Lung (tissue), 12 donors: ENCODE measurements around the gene HTR3A. TPM values are rescaled to one million over a fixed set of nuclear protein-coding genes. Genes with fewer than 3 reads are reported as not detected.

Experiments used
- ATAC-seq: fragments of 200-7000 bp; cut with Tn5 transposase; one replicate; pipeline ENCODE4 v1.9.1; 2020; ENCODE audit warnings: moderate number of reproducible peaks; ENCODE audit not compliant: insufficient read depth, low FRiP score
- DNase-seq, 3 donors: peaks; one replicate each; pipeline ENCODE4 v3.0.0-alpha.2; 2013 to 2017
- H3K27ac ChIP-seq, 2 donors: one replicate each; pipeline ENCODE4 v1.5.1; 2013; ENCODE audit warnings: mild to moderate bottlenecking in 2 of 2, moderate library complexity in 2 of 2, control low read depth in 1 of 2, inconsistent platforms in 1 of 2, low read depth in 1 of 2, low read length in 1 of 2
- H3K27me3 ChIP-seq, 3 donors: one replicate each; pipeline ENCODE4 v1.5.1; 2013; ENCODE audit warnings: low read length in 2 of 3; ENCODE audit not compliant: control insufficient read depth in 3 of 3, insufficient read depth in 3 of 3
- H3K36me3 ChIP-seq, 4 donors: one replicate each; pipeline ENCODE4 v1.5.1; 2013; ENCODE audit warnings: low read length in 4 of 4, mild to moderate bottlenecking in 1 of 4, moderate library complexity in 1 of 4; ENCODE audit not compliant: control insufficient read depth in 4 of 4, insufficient read depth in 4 of 4
- H3K4me1 ChIP-seq, 5 donors: one replicate each; pipeline ENCODE4 v1.5.1; 2013; ENCODE audit warnings: low read length in 5 of 5, mild to moderate bottlenecking in 2 of 5, moderate library complexity in 1 of 5; ENCODE audit not compliant: control insufficient read depth in 5 of 5, insufficient read depth in 5 of 5
- H3K4me3 ChIP-seq: one replicate; pipeline ENCODE4 v1.5.1; 2013; ENCODE audit warnings: mild to moderate bottlenecking, control low read depth, moderate library complexity
- H3K9ac ChIP-seq, 2 donors: one replicate each; pipeline ENCODE4 v1.5.1; 2013; ENCODE audit warnings: low read length in 2 of 2, control low read depth in 1 of 2; ENCODE audit not compliant: insufficient read depth in 1 of 2
- H3K9me3 ChIP-seq, 4 donors: one replicate each; pipeline ENCODE4 v1.5.1; 2013; ENCODE audit warnings: low read length in 3 of 4, mild to moderate bottlenecking in 1 of 4, moderate library complexity in 1 of 4; ENCODE audit not compliant: control insufficient read depth in 4 of 4, insufficient read depth in 3 of 4
- WGBS, 2 donors: extraction: QIAGEN DNeasy Blood & Tissue Kit; methylation state at CpG; one replicate each; pipeline ENCODE4 v1.1.7; 2013; 5-methylcytosine and 5-hydroxymethylcytosine counted together
- polyA plus RNA-seq, 2 donors: library from polyadenylated mRNA; stranded (reverse); fragments of 200-250 nt; gene quantifications; one replicate each; pipeline ENCODE4 v1.2.1, GENCODE V29; 2013
- total RNA-seq, 2 donors: library from RNA; depleted of rRNA in 1 of 2; stranded (reverse); fragments of >200 nt in 1 of 2; gene quantifications; one replicate each; pipeline ENCODE4 v1.2.1, GENCODE V29; 2014 to 2021
- TF ChIP-seq, protein P1 (sequence below): IDR thresholded peaks from 2 replicates; pipeline ENCODE4 v1.5.1; 2012; ENCODE audit warnings: mild to moderate bottlenecking; ENCODE audit errors: control extremely low read depth, extremely low read depth
- donor health status: control.
- donor health status: control.
- donor health status: Bipolar disorder and iron deficiency.
- donor health status: healthy.
- donor health status: DM: yes; HTN: yes; CAD: no.

Gene HTR3A
- total and polyA plus RNA-seq, 4 donors, result 0.16 to 0.78 (median 0.43) TPM; not detected in 1

DNA sequence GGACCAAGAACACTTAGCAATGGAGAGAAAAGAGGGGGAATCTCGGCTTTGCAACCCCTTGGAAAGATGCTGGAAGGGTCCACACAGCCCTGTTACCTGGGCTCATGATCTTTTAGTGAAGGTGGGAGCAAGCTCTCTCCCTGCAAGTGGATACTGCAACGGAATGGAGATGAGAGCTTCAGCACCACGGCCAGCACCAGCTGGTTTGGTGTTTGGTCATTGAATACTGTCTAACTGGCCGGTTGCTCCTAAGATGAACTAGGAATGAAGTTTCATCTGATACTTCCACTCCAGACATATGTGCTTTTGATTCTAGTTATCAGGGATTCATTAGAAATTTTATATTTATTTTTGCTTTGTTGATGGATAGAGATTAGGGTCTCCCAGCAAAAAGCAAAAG is 16.3 kb downstream of the HTR3A start:
- TF ChIP-seq, protein P1, sequence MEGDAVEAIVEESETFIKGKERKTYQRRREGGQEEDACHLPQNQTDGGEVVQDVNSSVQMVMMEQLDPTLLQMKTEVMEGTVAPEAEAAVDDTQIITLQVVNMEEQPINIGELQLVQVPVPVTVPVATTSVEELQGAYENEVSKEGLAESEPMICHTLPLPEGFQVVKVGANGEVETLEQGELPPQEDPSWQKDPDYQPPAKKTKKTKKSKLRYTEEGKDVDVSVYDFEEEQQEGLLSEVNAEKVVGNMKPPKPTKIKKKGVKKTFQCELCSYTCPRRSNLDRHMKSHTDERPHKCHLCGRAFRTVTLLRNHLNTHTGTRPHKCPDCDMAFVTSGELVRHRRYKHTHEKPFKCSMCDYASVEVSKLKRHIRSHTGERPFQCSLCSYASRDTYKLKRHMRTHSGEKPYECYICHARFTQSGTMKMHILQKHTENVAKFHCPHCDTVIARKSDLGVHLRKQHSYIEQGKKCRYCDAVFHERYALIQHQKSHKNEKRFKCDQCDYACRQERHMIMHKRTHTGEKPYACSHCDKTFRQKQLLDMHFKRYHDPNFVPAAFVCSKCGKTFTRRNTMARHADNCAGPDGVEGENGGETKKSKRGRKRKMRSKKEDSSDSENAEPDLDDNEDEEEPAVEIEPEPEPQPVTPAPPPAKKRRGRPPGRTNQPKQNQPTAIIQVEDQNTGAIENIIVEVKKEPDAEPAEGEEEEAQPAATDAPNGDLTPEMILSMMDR, result no peak
- DNase-seq, result peak; percentile 59 to 78 (median 67)
- Histone ChIP-seq H3K27ac (no peak overlapping the region), H3K4me1 (no peaks in the 10 kb centered on the region), H3K9me3 (peaks cover 0 to 2% (median 0%) of the 10 kb centered on the region in 4 donors), H3K9ac (no peak overlapping the region), H3K4me3 (no peak overlapping the region), H3K36me3 (no peaks in the 10 kb centered on the region), H3K27me3 (peaks cover 0 to 2% (median 0%) of the 10 kb centered on the region in 3 donors)
- 13 to 14% methylated on average over 4 of the region's 4 CpGs for WGBS, 2 donors
- ATAC-seq, result no peak

DNA sequence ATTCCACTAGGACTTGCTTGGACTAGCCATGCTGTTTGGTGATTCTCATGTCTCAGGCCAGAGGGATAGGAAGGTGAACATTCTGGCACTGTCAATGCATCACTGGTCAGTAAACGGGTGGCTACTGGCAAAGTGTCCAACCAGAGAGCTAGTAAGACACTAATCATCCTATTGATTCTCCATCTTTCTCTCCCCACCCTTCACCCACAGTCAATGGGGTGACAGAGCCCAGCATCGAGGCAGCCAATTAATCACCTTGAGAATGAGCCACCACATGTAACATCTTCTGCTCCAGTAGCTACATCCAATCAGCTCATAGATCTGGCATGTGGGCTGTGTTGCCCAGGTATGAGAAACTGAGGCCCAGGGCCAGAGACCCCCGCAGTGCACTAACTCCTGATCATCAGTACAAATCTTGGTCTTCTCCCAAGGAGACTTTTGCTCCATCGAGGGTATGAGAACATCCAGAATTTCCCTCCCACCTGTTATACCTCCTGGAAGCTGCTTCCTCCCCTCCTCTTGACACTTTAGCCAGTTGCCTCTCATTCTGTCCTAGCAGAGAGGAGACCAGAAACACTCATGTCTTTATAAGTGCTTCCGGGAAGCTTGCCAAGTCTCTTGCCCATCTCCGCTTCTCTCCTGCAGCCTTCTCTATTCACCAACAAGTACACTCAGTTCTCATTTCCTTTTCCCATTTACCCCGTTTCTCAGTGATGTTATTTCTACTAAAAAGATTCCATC is 17.0 kb downstream of the HTR3A start:
- peaks cover 0 to 4% (median 0%) of the 10 kb centered on the region in 3 donors for H3K27me3 ChIP-seq
- H3K27ac ChIP-seq, result no peak overlapping the region
- ATAC-seq (no peak), DNase-seq (peak in 2 of 3 donors; percentile 16 to 42)
- 54 to 65% methylated on average over 7 of the region's 7 CpGs for WGBS, 2 donors
- no peaks in the 10 kb centered on the region for H3K4me1 ChIP-seq
- peaks cover 0 to 2% (median 0%) of the 10 kb centered on the region in 4 donors for H3K9me3 ChIP-seq
- H3K36me3 ChIP-seq, result no peaks in the 10 kb centered on the region
- H3K4me3 ChIP-seq, result no peak overlapping the region
- no peak overlapping the region for H3K9ac ChIP-seq
- TF ChIP-seq, protein P1, result no peak

DNA sequence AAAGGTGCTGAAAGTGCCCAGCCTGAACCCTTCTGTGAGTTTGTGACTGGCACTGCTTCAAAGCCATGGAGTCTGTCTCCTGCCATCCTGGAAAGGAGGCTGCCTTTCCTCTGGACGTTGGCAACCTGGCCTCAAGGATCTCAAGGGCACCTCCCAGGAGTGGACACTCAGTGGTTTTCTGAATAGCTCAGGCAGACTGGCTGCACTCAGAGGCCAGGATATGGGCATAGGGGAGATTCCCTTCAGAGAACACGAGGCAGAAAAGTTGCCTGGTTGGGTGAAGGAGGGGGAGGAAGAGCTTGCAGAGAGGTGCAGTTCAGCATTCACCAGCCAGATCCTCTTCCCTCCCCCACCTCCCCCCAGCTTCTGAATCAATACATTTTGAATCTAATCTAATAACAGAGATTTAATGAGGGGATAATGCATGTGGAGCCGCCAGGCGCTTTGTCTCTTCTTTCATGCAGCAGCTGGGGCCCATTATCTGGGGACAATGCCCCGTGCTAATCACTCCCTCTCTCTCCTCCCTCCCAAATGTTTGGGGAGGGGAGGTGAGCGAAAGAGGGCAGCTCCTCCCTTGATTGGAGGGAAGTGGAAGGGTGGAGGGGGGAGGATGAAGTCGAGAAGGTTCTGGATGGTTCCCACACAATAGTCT is 17.7 kb downstream of the HTR3A start:
- ATAC-seq (no peak), DNase-seq (no peak)
- peaks cover 0 to 4% (median 0%) of the 10 kb centered on the region in 3 donors for H3K27me3 ChIP-seq
- H3K36me3 ChIP-seq, result no peaks in the 10 kb centered on the region
- 25 to 34% methylated on average over 7 of the region's 7 CpGs for WGBS, 2 donors
- no peak overlapping the region for H3K4me3 ChIP-seq
- H3K27ac ChIP-seq, result no peak overlapping the region
- TF ChIP-seq, protein P1, result no peak
- no peaks in the 10 kb centered on the region for H3K4me1 ChIP-seq
- no peak overlapping the region for H3K9ac ChIP-seq
- H3K9me3 ChIP-seq, result peaks cover 0 to 2% (median 0%) of the 10 kb centered on the region in 4 donors
